Measurements from ENCODE around the gene B3GNT9. TPM values are rescaled to one million over a fixed set of nuclear protein-coding genes. Genes with fewer than 3 reads are reported as not detected.

The B3GNT9 gene
- total and polyA plus RNA-seq, 2 donors from 2014 or later: 12.1 to 16.7 TPM

- peak overlapping the region in 2 of 3 donors; percentile 29 to 64 for H3K4me3 ChIP-seq (ENCODE audit: low read length in 3 of 3)
- intact Hi-C loops (cut with DNase I): no loop called here
- H3K27me3 ChIP-seq (ENCODE audit: control insufficient read depth, insufficient read depth, low read length): peaks cover 16% of the 10 kb centered on the region
- no peaks in the 10 kb centered on the region for H3K36me3 ChIP-seq (ENCODE audit: control insufficient read depth in 2 of 3, insufficient read depth in 3 of 3, low read length in 3 of 3)
- DNase-seq: peak in 2 of 5 donors; percentile 57 to 82
- TF ChIP-seq CTCF (IDR thresholded peaks at IDR 0.05; ENCODE audit: borderline replicate concordance, extremely low read depth, insufficient read depth): no peak
- H3K4me1 ChIP-seq (ENCODE audit: control insufficient read depth in 2 of 3, insufficient read depth in 2 of 3, low read depth in 1 of 3, low read length in 3 of 3): peaks cover 0 to 41% (median 9%) of the 10 kb centered on the region in 3 donors
- no peak for FAIRE-seq
- peak overlapping the region in 1 of 3 donors; percentile 71 for H3K9ac ChIP-seq (ENCODE audit: low read length in 3 of 3)
- no peaks in the 10 kb centered on the region for H3K9me3 ChIP-seq (ENCODE audit: control insufficient read depth in 2 of 3, insufficient read depth in 1 of 3, low read length in 3 of 3)
- peak overlapping the region; percentile 81 to 90 for H3K27ac ChIP-seq (ENCODE audit: low read depth in 2 of 2, low read length in 2 of 2)
These were observed 24.0 kb upstream of the B3GNT9 start for GRCh38 chr16:67174706-67175231.

DNA sequence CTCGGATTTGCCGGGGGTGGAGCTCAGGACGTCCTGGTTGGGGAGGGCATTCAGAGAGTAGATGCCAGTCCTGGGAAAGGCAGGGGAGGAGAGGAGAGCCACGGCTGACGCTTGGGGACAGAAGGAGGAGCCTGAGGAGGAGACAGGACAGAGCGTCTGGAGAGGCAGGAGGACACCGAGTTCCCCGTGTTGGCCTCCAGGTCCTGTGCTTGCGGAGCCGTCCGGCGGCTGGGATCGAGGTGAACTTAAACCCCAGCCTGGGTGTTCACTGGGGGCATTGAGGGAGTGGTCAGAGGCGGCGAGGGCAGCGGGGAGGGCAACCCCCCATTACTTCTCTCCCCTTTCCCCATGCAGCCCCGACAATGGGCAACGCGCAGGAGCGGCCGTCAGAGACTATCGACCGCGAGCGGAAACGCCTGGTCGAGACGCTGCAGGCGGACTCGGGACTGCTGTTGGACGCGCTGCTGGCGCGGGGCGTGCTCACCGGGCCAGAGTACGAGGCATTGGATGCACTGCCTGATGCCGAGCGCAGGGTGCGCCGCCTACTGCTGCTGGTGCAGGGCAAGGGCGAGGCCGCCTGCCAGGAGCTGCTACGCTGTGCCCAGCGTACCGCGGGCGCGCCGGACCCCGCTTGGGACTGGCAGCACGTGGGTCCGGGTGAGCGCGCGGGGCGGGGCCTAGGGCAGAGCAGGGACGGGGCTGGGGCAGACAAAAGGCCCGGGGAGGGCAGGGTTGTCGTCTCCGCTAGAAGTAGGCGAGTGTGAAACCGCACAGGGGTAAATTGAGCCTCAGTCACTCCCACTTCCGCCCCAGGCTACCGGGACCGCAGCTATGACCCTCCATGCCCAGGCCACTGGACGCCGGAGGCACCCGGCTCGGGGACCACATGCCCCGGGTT, 23.3 kb upstream of the B3GNT9 start:
- DNase-seq (peak; percentile 78 to 96 (median 84)), FAIRE-seq (no peak)
- Histone ChIP-seq H3K9ac (ENCODE audit: low read length in 3 of 3) (peak overlapping the region in 2 of 3 donors; percentile 32 to 71), H3K27me3 (ENCODE audit: control insufficient read depth, insufficient read depth, low read length) (peaks cover 19% of the 10 kb centered on the region), H3K27ac (ENCODE audit: low read depth in 2 of 2, low read length in 2 of 2) (peak overlapping the region; percentile 81 to 90), H3K4me1 (ENCODE audit: control insufficient read depth in 2 of 3, insufficient read depth in 2 of 3, low read depth in 1 of 3, low read length in 3 of 3) (peaks cover 0 to 46% (median 9%) of the 10 kb centered on the region in 3 donors), H3K4me3 (ENCODE audit: low read length in 3 of 3) (peak overlapping the region; percentile 28 to 64 (median 47)), H3K36me3 (ENCODE audit: control insufficient read depth in 2 of 3, insufficient read depth in 3 of 3, low read length in 3 of 3) (no peaks in the 10 kb centered on the region), H3K9me3 (ENCODE audit: control insufficient read depth in 2 of 3, insufficient read depth in 1 of 3, low read length in 3 of 3) (no peaks in the 10 kb centered on the region)
- TF ChIP-seq CTCF (IDR thresholded peaks at IDR 0.05; ENCODE audit: borderline replicate concordance, extremely low read depth, insufficient read depth): peak; percentile 23
- intact Hi-C loops (cut with DNase I): no loop called here

GRCh38 chr16:67173323-67173722, 22.5 kb upstream of the B3GNT9 start:
- peak overlapping the region in 2 of 3 donors; percentile 47 to 64 for H3K4me3 ChIP-seq (ENCODE audit: low read length in 3 of 3)
- no peak for DNase-seq
- H3K27me3 ChIP-seq (ENCODE audit: control insufficient read depth, insufficient read depth, low read length): peaks cover 23% of the 10 kb centered on the region
- H3K4me1 ChIP-seq (ENCODE audit: control insufficient read depth in 2 of 3, insufficient read depth in 2 of 3, low read depth in 1 of 3, low read length in 3 of 3): peaks cover 0 to 40% (median 9%) of the 10 kb centered on the region in 3 donors
- peak overlapping the region; percentile 81 to 90 for H3K27ac ChIP-seq (ENCODE audit: low read depth in 2 of 2, low read length in 2 of 2)
- H3K9me3 ChIP-seq (ENCODE audit: control insufficient read depth in 2 of 3, insufficient read depth in 1 of 3, low read length in 3 of 3): no peaks in the 10 kb centered on the region
- no peak for FAIRE-seq
- no peak for TF ChIP-seq CTCF (IDR thresholded peaks at IDR 0.05; ENCODE audit: borderline replicate concordance, extremely low read depth, insufficient read depth)
- intact Hi-C loops (cut with DNase I): no loop called here
- H3K36me3 ChIP-seq (ENCODE audit: control insufficient read depth in 2 of 3, insufficient read depth in 3 of 3, low read length in 3 of 3): no peaks in the 10 kb centered on the region
- H3K9ac ChIP-seq (ENCODE audit: low read length in 3 of 3): peak overlapping the region in 1 of 3 donors; percentile 68

Measured in kidney (tissue), 14 donors.